HG03025 (cell line): Measurements from ENCODE around the gene CTF1.
"Not testable (repeated sequence)": the region's sequence is repeated elsewhere in the genome, so short reads cannot be mapped to it uniquely, and the experiment has no call there.

Experiments
- ATAC-seq: cut with Tn5 transposase; IDR thresholded peaks from one replicate; pipeline ENCODE4 v1.9.1; 2021; ENCODE audit warnings: mild to moderate bottlenecking, moderate library complexity; ENCODE audit not compliant: unreplicated experiment, low FRiP score

CTF1 gene

GRCh38 chr16:30896261-30896888, at the start of gene CTF1:
CTF1 (plus strand) TSS chr16:30896614; CDS start chr16:30896644, 30 bp downstream.
- no peak for ATAC-seq

- ATAC-seq: no peak
Observed at GRCh38 chr16:30846649-30847402, 49.6 kb upstream of the CTF1 start.

- no peak for ATAC-seq
Observed at GRCh38 chr16:30850246-30850645, 46.2 kb upstream of the CTF1 start.

GRCh38 chr16:30853758-30854157, 42.7 kb upstream of the CTF1 start:
- no peak for ATAC-seq

- ATAC-seq: no peak
Observed at GRCh38 chr16:30858111-30858495, 38.3 kb upstream of the CTF1 start.

GRCh38 chr16:30858829-30859423, 37.5 kb upstream of the CTF1 start:
- no peak for ATAC-seq

GRCh38 chr16:30860729-30861128, 35.7 kb upstream of the CTF1 start:
- not testable (repeated sequence) for ATAC-seq

GRCh38 chr16:30863178-30863577, 33.2 kb upstream of the CTF1 start:
- not testable (repeated sequence) for ATAC-seq

- ATAC-seq: no peak
Observed at GRCh38 chr16:30866031-30866430, 30.4 kb upstream of the CTF1 start.

- no peak for ATAC-seq
Observed at GRCh38 chr16:30867747-30868146, 28.7 kb upstream of the CTF1 start.

GRCh38 chr16:30870904-30871303, 25.5 kb upstream of the CTF1 start:
- no peak for ATAC-seq

- ATAC-seq: no peak
Observed at GRCh38 chr16:30874244-30874820, 22.1 kb upstream of the CTF1 start.

- ATAC-seq: peak; percentile 74
Observed at GRCh38 chr16:30874821-30875717, 21.3 kb upstream of the CTF1 start.

- no peak for ATAC-seq
Observed at GRCh38 chr16:30875871-30876801, 20.3 kb upstream of the CTF1 start.

GRCh38 chr16:30876867-30877266, 19.5 kb upstream of the CTF1 start:
- ATAC-seq: no peak

GRCh38 chr16:30882429-30883310, 13.7 kb upstream of the CTF1 start:
- no peak for ATAC-seq

- no peak for ATAC-seq
Observed at GRCh38 chr16:30884760-30885159, 11.7 kb upstream of the CTF1 start.

GRCh38 chr16:30885196-30885595, 11.2 kb upstream of the CTF1 start:
- ATAC-seq: no peak
